Stimulated activated CD8-positive, alpha-beta memory T cell treated with anti-CD3 and anti-CD28 coated beads, Interleukin-12 subunit alpha, Interleukin-12 subunit beta, amount 100 ng/mL, for 1 hour (primary cell): Measurements from ENCODE around the gene SMIM24.

Experiments used
- DNase-seq: peaks from one replicate; pipeline ENCODE4 v3.0.0-alpha.2; 2020; ENCODE audit warnings: low read depth

The SMIM24 gene

GRCh38 chr19:3474010-3474409 lies 6.3 kb downstream of the SMIM24 start:
- no peak for DNase-seq

GRCh38 chr19:3471954-3472655 lies 8.2 kb downstream of the SMIM24 start:
- DNase-seq: no peak

GRCh38 chr19:3470500-3471128 lies 9.7 kb downstream of the SMIM24 start:
- no peak for DNase-seq

GRCh38 chr19:3469638-3470499 lies 10.5 kb downstream of the SMIM24 start:
- DNase-seq: no peak

GRCh38 chr19:3468211-3468610 lies 12.1 kb downstream of the SMIM24 start:
- DNase-seq: no peak

- DNase-seq: no peak
Measured at GRCh38 chr19:3467437-3468198, 12.7 kb downstream of the SMIM24 start.

- no peak for DNase-seq
Measured at GRCh38 chr19:3466635-3467034, 13.7 kb downstream of the SMIM24 start.

GRCh38 chr19:3465552-3465951 lies 14.8 kb downstream of the SMIM24 start:
- no peak for DNase-seq

GRCh38 chr19:3464587-3465235 lies 15.6 kb downstream of the SMIM24 start:
- no peak for DNase-seq

- no peak for DNase-seq
Measured at GRCh38 chr19:3463714-3464586, 16.4 kb downstream of the SMIM24 start.

GRCh38 chr19:3462991-3463713 lies 17.2 kb downstream of the SMIM24 start:
- DNase-seq: no peak

GRCh38 chr19:3459965-3460582 lies 20.3 kb downstream of the SMIM24 start:
- DNase-seq: no peak

- DNase-seq: no peak
Measured at GRCh38 chr19:3459089-3459881, 21.0 kb downstream of the SMIM24 start.

GRCh38 chr19:3458229-3459088 lies 21.9 kb downstream of the SMIM24 start:
- no peak for DNase-seq

GRCh38 chr19:3457528-3458228 lies 22.6 kb downstream of the SMIM24 start:
- DNase-seq: no peak

GRCh38 chr19:3456925-3457527 lies 23.3 kb downstream of the SMIM24 start:
- DNase-seq: no peak
